HUES6 (cell line): ENCODE measurements around the gene ARPC2.

Experiments
- H3K27ac ChIP-seq: 2 replicates; pipeline ENCODE4 v1.7.0; 2013; ENCODE audit warnings: low read depth, mild to moderate bottlenecking, low read length, inconsistent platforms
- H3K27me3 ChIP-seq: 2 replicates; pipeline ENCODE4 v1.6.1; 2013; ENCODE audit warnings: low read length; ENCODE audit not compliant: control insufficient read depth, insufficient read depth
- H3K36me3 ChIP-seq: 2 replicates; pipeline ENCODE4 v1.6.1; 2013; ENCODE audit warnings: low read length; ENCODE audit not compliant: control insufficient read depth, insufficient read depth
- H3K4me1 ChIP-seq: 2 replicates; pipeline ENCODE4 v1.6.1; 2013; ENCODE audit warnings: low read length; ENCODE audit not compliant: control insufficient read depth, insufficient read depth
- H3K4me3 ChIP-seq: 2 replicates; pipeline ENCODE4 v1.5.1; 2013; ENCODE audit warnings: low read depth, low read length
- H3K9ac ChIP-seq: one replicate; pipeline ENCODE4 v1.6.1; 2013; ENCODE audit warnings: mild to moderate bottlenecking, low read length
- H3K9me3 ChIP-seq: 2 replicates; pipeline ENCODE4 v1.6.1; 2013; ENCODE audit warnings: low read depth, low read length; ENCODE audit not compliant: control insufficient read depth, insufficient read depth

Gene ARPC2

GRCh38 chr2:218230882-218231281 is 13.9 kb downstream of the ARPC2 start:
- no peaks in the 10 kb centered on the region for H3K4me1 ChIP-seq
- no peak overlapping the region for H3K4me3 ChIP-seq
- peaks cover 88% of the 10 kb centered on the region for H3K36me3 ChIP-seq
- H3K27ac ChIP-seq = no peak overlapping the region
- no peak overlapping the region for H3K9ac ChIP-seq
- H3K27me3 ChIP-seq = no peaks in the 10 kb centered on the region
- no peaks in the 10 kb centered on the region for H3K9me3 ChIP-seq

GRCh38 chr2:218233543-218233942 is 16.6 kb downstream of the ARPC2 start:
- Histone ChIP-seq H3K27ac (no peak overlapping the region), H3K36me3 (peaks cover 90% of the 10 kb centered on the region), H3K9ac (no peak overlapping the region)

GRCh38 chr2:218234521-218234920 is 17.5 kb downstream of the ARPC2 start:
- Histone ChIP-seq H3K27ac (no peak overlapping the region), H3K9me3 (no peaks in the 10 kb centered on the region), H3K9ac (no peak overlapping the region), H3K27me3 (no peaks in the 10 kb centered on the region), H3K4me3 (no peak overlapping the region), H3K36me3 (peaks cover 90% of the 10 kb centered on the region), H3K4me1 (no peaks in the 10 kb centered on the region)

More at GRCh38 chr2:218233543-218233942, 16.6 kb downstream of the ARPC2 start:
- Histone ChIP-seq H3K4me1 (no peaks in the 10 kb centered on the region), H3K4me3 (no peak overlapping the region), H3K9me3 (no peaks in the 10 kb centered on the region), H3K27me3 (no peaks in the 10 kb centered on the region)

GRCh38 chr2:218235017-218235416 is 18.0 kb downstream of the ARPC2 start:
- H3K36me3 ChIP-seq = peaks cover 89% of the 10 kb centered on the region
- no peak overlapping the region for H3K9ac ChIP-seq
- H3K27ac ChIP-seq = no peak overlapping the region
- no peaks in the 10 kb centered on the region for H3K9me3 ChIP-seq
- H3K4me3 ChIP-seq = no peak overlapping the region
- no peaks in the 10 kb centered on the region for H3K27me3 ChIP-seq
- no peaks in the 10 kb centered on the region for H3K4me1 ChIP-seq

GRCh38 chr2:218236829-218237228 is 19.8 kb downstream of the ARPC2 start:
- Histone ChIP-seq H3K9me3 (no peaks in the 10 kb centered on the region), H3K27ac (no peak overlapping the region), H3K36me3 (peaks cover 87% of the 10 kb centered on the region), H3K4me1 (no peaks in the 10 kb centered on the region), H3K9ac (no peak overlapping the region), H3K27me3 (no peaks in the 10 kb centered on the region), H3K4me3 (no peak overlapping the region)

- Histone ChIP-seq H3K4me3 (no peak overlapping the region), H3K9me3 (no peaks in the 10 kb centered on the region), H3K27me3 (no peaks in the 10 kb centered on the region), H3K27ac (no peak overlapping the region), H3K4me1 (no peaks in the 10 kb centered on the region), H3K36me3 (peaks cover 93% of the 10 kb centered on the region), H3K9ac (no peak overlapping the region)
These were observed 21.9 kb downstream of the ARPC2 start for GRCh38 chr2:218238887-218239286.

GRCh38 chr2:218244204-218244603 is 27.2 kb downstream of the ARPC2 start:
- H3K36me3 ChIP-seq = peaks cover 95% of the 10 kb centered on the region
- H3K27me3 ChIP-seq = no peaks in the 10 kb centered on the region
- no peak overlapping the region for H3K27ac ChIP-seq
- no peak overlapping the region for H3K4me3 ChIP-seq
- H3K4me1 ChIP-seq = no peaks in the 10 kb centered on the region
- H3K9ac ChIP-seq = no peak overlapping the region
- no peaks in the 10 kb centered on the region for H3K9me3 ChIP-seq

- H3K4me1 ChIP-seq = no peaks in the 10 kb centered on the region
- H3K9me3 ChIP-seq = no peaks in the 10 kb centered on the region
- no peak overlapping the region for H3K4me3 ChIP-seq
- H3K36me3 ChIP-seq = peaks cover 95% of the 10 kb centered on the region
- H3K27ac ChIP-seq = no peak overlapping the region
- H3K9ac ChIP-seq = no peak overlapping the region
- no peaks in the 10 kb centered on the region for H3K27me3 ChIP-seq
These were observed 27.7 kb downstream of the ARPC2 start for GRCh38 chr2:218244665-218245064.

- Histone ChIP-seq H3K36me3 (peaks cover 95% of the 10 kb centered on the region), H3K27ac (no peak overlapping the region), H3K4me1 (no peaks in the 10 kb centered on the region), H3K4me3 (no peak overlapping the region), H3K27me3 (no peaks in the 10 kb centered on the region), H3K9ac (no peak overlapping the region), H3K9me3 (no peaks in the 10 kb centered on the region)
These were observed 28.2 kb downstream of the ARPC2 start for GRCh38 chr2:218245214-218245613.

GRCh38 chr2:218249691-218250090 is 32.7 kb downstream of the ARPC2 start:
- Histone ChIP-seq H3K9me3 (no peaks in the 10 kb centered on the region), H3K4me1 (no peaks in the 10 kb centered on the region), H3K4me3 (no peak overlapping the region), H3K36me3 (peaks cover 99% of the 10 kb centered on the region), H3K9ac (no peak overlapping the region), H3K27me3 (no peaks in the 10 kb centered on the region), H3K27ac (no peak overlapping the region)

- Histone ChIP-seq H3K27ac (no peak overlapping the region), H3K4me3 (no peak overlapping the region), H3K4me1 (no peaks in the 10 kb centered on the region), H3K36me3 (peaks cover 85% of the 10 kb centered on the region), H3K27me3 (no peaks in the 10 kb centered on the region), H3K9me3 (no peaks in the 10 kb centered on the region), H3K9ac (no peak overlapping the region)
These were observed 35.7 kb downstream of the ARPC2 start for GRCh38 chr2:218252509-218253231.
